ENCODE measurements around the gene PTPRS. TPM values are rescaled to one million over a fixed set of nuclear protein-coding genes. Genes with fewer than 3 reads are reported as not detected.

The PTPRS gene
- total RNA-seq, 1 experiment from 2014 or later: 215 TPM

- intact Hi-C loops (cut with micrococcal nuclease; ENCODE audit: unreplicated experiment): no loop called here
- no peaks in the 10 kb centered on the region for H3K27me3 ChIP-seq (replicated peaks; ENCODE audit: insufficient read depth, low read depth, low read length, poor library complexity)
- no peaks in the 10 kb centered on the region for H3K9me3 ChIP-seq (ENCODE audit: low read depth, low read length, poor library complexity, severe bottlenecking)
- no TSS peak for BruUV-seq (replicated peaks)
- no peaks in the 10 kb centered on the region for H3K36me3 ChIP-seq (ENCODE audit: insufficient read depth, low read length, poor library complexity, severe bottlenecking)
- H3K4me1 ChIP-seq (ENCODE audit: insufficient read depth, low read length, poor library complexity, severe bottlenecking): no peaks in the 10 kb centered on the region
- H3K27ac ChIP-seq (ENCODE audit: low read depth, low read length, poor library complexity, severe bottlenecking): no peak overlapping the region
- POLR2A ChIA-PET (ENCODE audit: low non-redundant PET): no interaction called here
- no peak overlapping the region for H3K4me3 ChIP-seq (ENCODE audit: low read depth, low read length, poor library complexity, severe bottlenecking)
- TF ChIP-seq CTCF (conservative IDR thresholded peaks at IDR 0.05; ENCODE audit: low read depth, low read length): no peak
- no peak for TF ChIP-seq EZH2 (IDR thresholded peaks at IDR 0.05; ENCODE audit: borderline replicate concordance, low read depth, low read length, poor library complexity, severe bottlenecking)
- CTCF ChIA-PET: interaction anchor here (0.6 kb wide), 1 partner anchor 21 kb away, joined by 7 read pairs; no protein-coding TSS in a partner anchor
- DNase-seq (ENCODE audit: low spot score): no peak
Observed at GRCh38 chr19:5326545-5326944, 14.1 kb downstream of the PTPRS start.

DNA sequence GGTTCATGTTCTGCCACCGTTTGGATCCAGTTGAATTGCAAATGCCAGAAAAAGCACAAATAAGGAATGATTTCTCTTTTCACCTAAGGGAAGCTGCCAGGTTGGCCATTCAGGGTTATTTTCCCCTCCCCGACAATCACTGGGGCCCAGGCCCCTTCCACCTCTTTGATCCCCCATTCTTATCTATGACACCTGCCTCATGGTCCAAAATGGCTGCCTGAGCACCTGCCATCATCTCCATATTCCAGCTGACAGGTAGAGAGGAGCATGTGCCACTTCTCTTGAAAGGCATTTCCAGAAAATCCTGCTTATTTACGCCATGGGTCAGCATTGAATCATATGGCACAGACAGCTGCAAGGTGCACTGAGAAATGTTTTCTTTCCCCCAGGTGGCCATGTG lies 15.7 kb downstream of the PTPRS start:
- no TSS peak for BruUV-seq (replicated peaks)
- no peaks in the 10 kb centered on the region for H3K9me3 ChIP-seq (ENCODE audit: low read depth, low read length, poor library complexity, severe bottlenecking)
- no peak overlapping the region for H3K27ac ChIP-seq (ENCODE audit: low read depth, low read length, poor library complexity, severe bottlenecking)
- H3K36me3 ChIP-seq (ENCODE audit: insufficient read depth, low read length, poor library complexity, severe bottlenecking): no peaks in the 10 kb centered on the region
- ChIA-PET CTCF (no interaction called here), POLR2A (ENCODE audit: low non-redundant PET) (no interaction called here)
- no peak for DNase-seq (ENCODE audit: low spot score)
- intact Hi-C loops (cut with micrococcal nuclease; ENCODE audit: unreplicated experiment): no loop called here
- no peaks in the 10 kb centered on the region for H3K4me1 ChIP-seq (ENCODE audit: insufficient read depth, low read length, poor library complexity, severe bottlenecking)
- no peaks in the 10 kb centered on the region for H3K27me3 ChIP-seq (replicated peaks; ENCODE audit: insufficient read depth, low read depth, low read length, poor library complexity)
- no peak overlapping the region for H3K4me3 ChIP-seq (ENCODE audit: low read depth, low read length, poor library complexity, severe bottlenecking)
- TF ChIP-seq CTCF (conservative IDR thresholded peaks at IDR 0.05; ENCODE audit: low read depth, low read length): no peak

DNA sequence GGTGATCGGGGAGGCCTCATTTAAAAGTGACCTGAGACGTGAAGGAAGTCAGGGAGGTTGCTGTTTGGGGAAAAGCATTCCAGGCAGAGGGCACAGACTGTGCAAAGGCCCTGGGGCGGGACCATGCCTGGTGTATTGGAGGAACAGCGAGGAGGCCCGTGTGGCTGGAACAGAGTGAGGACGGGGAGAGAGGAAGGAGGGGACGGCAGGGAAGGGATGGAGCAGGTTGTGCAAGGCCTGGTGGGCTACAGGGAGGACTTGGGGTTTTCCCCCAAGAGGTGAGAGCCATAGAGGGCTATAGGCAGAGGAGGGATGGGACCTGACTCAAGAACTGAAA lies 17.2 kb downstream of the PTPRS start:
- Histone ChIP-seq H3K4me1 (ENCODE audit: insufficient read depth, low read length, poor library complexity, severe bottlenecking) (no peaks in the 10 kb centered on the region), H3K4me3 (ENCODE audit: low read depth, low read length, poor library complexity, severe bottlenecking) (no peak overlapping the region), H3K9me3 (ENCODE audit: low read depth, low read length, poor library complexity, severe bottlenecking) (no peaks in the 10 kb centered on the region), H3K27me3 (replicated peaks; ENCODE audit: insufficient read depth, low read depth, low read length, poor library complexity) (no peaks in the 10 kb centered on the region), H3K27ac (ENCODE audit: low read depth, low read length, poor library complexity, severe bottlenecking) (no peak overlapping the region), H3K36me3 (ENCODE audit: insufficient read depth, low read length, poor library complexity, severe bottlenecking) (no peaks in the 10 kb centered on the region)
- CTCF ChIA-PET: no interaction called here
- POLR2A ChIA-PET (ENCODE audit: low non-redundant PET): no interaction called here
- no peak for DNase-seq (ENCODE audit: low spot score)
- intact Hi-C loops (cut with micrococcal nuclease; ENCODE audit: unreplicated experiment): no loop called here
- TF ChIP-seq EZH2 (IDR thresholded peaks at IDR 0.05; ENCODE audit: borderline replicate concordance, low read depth, low read length, poor library complexity, severe bottlenecking): no peak
- no peak for TF ChIP-seq CTCF (conservative IDR thresholded peaks at IDR 0.05; ENCODE audit: low read depth, low read length)
- BruUV-seq (replicated peaks): no TSS peak

Data from A673 (cell line).